HepG2 (cell line): ENCODE data around the gene RAB40A.

Source experiments
- POLR2A ChIP-seq, 2 experiments: IDR thresholded peaks; 2 replicates each; pipeline ENCODE4 v1.6.1; 2011; ENCODE audit warnings: low read depth in 2 of 2, low read length in 2 of 2, mild to moderate bottlenecking in 1 of 2, moderate library complexity in 1 of 2; ENCODE audit not compliant: insufficient read depth in 1 of 2
- RELA ChIP-seq: sonication (generic); formaldehyde crosslinking; IDR thresholded peaks from 2 replicates; pipeline ENCODE4 v1.4.0; 2020; ENCODE audit warnings: missing genetic modification reagents
- SUZ12 ChIP-seq: fragments of 150-350 bp; IDR thresholded peaks from 2 replicates; pipeline ENCODE4 v1.6.1; 2014; ENCODE audit warnings: low read depth, low read length
- TCF7L2 ChIP-seq: IDR thresholded peaks from 2 replicates; pipeline ENCODE4 v1.6.1; 2011; ENCODE audit warnings: mild to moderate bottlenecking, low read depth, low read length, moderate library complexity
- TEAD2 ChIP-seq: sonication (generic); formaldehyde crosslinking; IDR thresholded peaks from 2 replicates; pipeline ENCODE4 v1.9.0; 2021; ENCODE audit warnings: missing genetic modification reagents
- TF ChIP-seq, protein P1 (sequence below): sonication (generic); formaldehyde crosslinking; IDR thresholded peaks from 2 replicates; pipeline ENCODE4 v1.4.0; 2020; ENCODE audit warnings: missing genetic modification reagents
- TF ChIP-seq, protein P2 (sequence below): sonication (generic); formaldehyde crosslinking; conservative IDR thresholded peaks from 2 replicates; pipeline ENCODE4 v1.8.0; 2022; ENCODE audit warnings: mild to moderate bottlenecking, moderate library complexity, missing genetic modification reagents
- TF ChIP-seq, protein P3 (sequence below), 2 experiments: fragments of 450-650 bp in 1 of 2; sonication (generic) in 1 of 2; formaldehyde crosslinking in 1 of 2; IDR thresholded peaks; 2 replicates each; pipeline versions ENCODE4 v1.6.1 to v1.8.0; 2016 to 2022; ENCODE audit warnings: antibody characterized with exemption in 1 of 2, mild to moderate bottlenecking in 1 of 2, missing genetic modification reagents in 1 of 2
- TF ChIP-seq, protein P4 (sequence below): sonication (generic); formaldehyde crosslinking; IDR thresholded peaks from 2 replicates; pipeline ENCODE4 v1.8.0; 2022; ENCODE audit warnings: low read depth, missing genetic modification reagents

DNA sequence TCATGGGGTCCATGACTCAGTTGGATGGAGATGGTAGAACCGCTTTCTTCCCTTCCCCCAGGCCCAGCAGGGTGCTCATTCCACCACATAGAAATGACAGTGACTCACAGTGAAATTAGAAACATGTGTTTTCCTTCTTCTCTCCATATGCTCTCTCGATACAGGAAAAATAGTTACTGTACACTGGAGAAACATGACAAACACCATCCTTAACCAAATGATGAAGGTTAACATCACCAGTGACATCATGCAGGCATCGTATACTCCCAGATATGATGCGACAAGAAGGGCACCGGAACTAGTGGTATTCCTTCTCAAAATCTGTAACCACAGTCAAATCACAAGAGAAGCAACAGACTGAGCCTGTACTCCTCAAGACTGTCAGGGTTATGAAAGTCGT lies 11.7 kb upstream of the RAB40A start:
- TF ChIP-seq, protein P1, sequence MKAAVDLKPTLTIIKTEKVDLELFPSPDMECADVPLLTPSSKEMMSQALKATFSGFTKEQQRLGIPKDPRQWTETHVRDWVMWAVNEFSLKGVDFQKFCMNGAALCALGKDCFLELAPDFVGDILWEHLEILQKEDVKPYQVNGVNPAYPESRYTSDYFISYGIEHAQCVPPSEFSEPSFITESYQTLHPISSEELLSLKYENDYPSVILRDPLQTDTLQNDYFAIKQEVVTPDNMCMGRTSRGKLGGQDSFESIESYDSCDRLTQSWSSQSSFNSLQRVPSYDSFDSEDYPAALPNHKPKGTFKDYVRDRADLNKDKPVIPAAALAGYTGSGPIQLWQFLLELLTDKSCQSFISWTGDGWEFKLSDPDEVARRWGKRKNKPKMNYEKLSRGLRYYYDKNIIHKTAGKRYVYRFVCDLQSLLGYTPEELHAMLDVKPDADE, result no peak
- TF ChIP-seq TEAD2 (CRISPR knock-in tag), result no peak
- TF ChIP-seq POLR2A (IDR thresholded peaks at IDR 0.05; ENCODE audit: insufficient read depth in 1 of 2, low read depth in 2 of 2, low read length in 2 of 2), result no peak
- no peak for TF ChIP-seq SUZ12
- TF ChIP-seq TCF7L2, result no peak
- TF ChIP-seq, protein P2, sequence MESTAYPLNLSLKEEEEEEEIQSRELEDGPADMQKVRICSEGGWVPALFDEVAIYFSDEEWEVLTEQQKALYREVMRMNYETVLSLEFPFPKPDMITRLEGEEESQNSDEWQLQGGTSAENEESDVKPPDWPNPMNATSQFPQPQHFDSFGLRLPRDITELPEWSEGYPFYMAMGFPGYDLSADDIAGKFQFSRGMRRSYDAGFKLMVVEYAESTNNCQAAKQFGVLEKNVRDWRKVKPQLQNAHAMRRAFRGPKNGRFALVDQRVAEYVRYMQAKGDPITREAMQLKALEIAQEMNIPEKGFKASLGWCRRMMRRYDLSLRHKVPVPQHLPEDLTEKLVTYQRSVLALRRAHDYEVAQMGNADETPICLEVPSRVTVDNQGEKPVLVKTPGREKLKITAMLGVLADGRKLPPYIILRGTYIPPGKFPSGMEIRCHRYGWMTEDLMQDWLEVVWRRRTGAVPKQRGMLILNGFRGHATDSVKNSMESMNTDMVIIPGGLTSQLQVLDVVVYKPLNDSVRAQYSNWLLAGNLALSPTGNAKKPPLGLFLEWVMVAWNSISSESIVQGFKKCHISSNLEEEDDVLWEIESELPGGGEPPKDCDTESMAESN (CRISPR knock-in tag), result no peak
- TF ChIP-seq, protein P3, sequence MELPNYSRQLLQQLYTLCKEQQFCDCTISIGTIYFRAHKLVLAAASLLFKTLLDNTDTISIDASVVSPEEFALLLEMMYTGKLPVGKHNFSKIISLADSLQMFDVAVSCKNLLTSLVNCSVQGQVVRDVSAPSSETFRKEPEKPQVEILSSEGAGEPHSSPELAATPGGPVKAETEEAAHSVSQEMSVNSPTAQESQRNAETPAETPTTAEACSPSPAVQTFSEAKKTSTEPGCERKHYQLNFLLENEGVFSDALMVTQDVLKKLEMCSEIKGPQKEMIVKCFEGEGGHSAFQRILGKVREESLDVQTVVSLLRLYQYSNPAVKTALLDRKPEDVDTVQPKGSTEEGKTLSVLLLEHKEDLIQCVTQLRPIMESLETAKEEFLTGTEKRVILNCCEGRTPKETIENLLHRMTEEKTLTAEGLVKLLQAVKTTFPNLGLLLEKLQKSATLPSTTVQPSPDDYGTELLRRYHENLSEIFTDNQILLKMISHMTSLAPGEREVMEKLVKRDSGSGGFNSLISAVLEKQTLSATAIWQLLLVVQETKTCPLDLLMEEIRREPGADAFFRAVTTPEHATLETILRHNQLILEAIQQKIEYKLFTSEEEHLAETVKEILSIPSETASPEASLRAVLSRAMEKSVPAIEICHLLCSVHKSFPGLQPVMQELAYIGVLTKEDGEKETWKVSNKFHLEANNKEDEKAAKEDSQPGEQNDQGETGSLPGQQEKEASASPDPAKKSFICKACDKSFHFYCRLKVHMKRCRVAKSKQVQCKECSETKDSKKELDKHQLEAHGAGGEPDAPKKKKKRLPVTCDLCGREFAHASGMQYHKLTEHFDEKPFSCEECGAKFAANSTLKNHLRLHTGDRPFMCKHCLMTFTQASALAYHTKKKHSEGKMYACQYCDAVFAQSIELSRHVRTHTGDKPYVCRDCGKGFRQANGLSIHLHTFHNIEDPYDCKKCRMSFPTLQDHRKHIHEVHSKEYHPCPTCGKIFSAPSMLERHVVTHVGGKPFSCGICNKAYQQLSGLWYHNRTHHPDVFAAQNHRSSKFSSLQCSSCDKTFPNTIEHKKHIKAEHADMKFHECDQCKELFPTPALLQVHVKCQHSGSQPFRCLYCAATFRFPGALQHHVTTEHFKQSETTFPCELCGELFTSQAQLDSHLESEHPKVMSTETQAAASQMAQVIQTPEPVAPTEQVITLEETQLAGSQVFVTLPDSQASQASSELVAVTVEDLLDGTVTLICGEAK (IDR thresholded peaks at IDR 0.05), result no peak
- TF ChIP-seq, protein P3 (CRISPR knock-in tag; IDR thresholded peaks at IDR 0.05), result no peak
- TF ChIP-seq, protein P4, sequence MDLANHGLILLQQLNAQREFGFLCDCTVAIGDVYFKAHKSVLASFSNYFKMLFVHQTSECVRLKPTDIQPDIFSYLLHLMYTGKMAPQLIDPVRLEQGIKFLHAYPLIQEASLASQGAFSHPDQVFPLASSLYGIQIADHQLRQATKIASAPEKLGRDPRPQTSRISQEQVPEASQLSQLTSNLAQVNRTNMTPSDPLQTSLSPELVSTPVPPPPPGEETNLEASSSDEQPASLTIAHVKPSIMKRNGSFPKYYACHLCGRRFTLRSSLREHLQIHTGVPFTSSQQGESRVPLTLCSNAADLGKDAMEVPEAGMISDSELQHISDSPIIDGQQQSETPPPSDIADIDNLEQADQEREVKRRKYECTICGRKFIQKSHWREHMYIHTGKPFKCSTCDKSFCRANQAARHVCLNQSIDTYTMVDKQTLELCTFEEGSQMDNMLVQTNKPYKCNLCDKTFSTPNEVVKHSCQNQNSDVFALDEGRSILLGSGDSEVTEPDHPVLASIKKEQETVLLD (CRISPR knock-in tag), result no peak
- no peak for TF ChIP-seq RELA (CRISPR knock-in tag)
